Neural cell (in vitro differentiated cells): Measurements from ENCODE around the gene CFAP47.

Source experiments
- CTCF ChIP-seq: fragments of 450-650 bp; IDR thresholded peaks from 2 replicates; pipeline ENCODE4 v1.5.1; 2014; ENCODE audit warnings: antibody characterized with exemption, mild to moderate bottlenecking, moderate library complexity; ENCODE audit not compliant: poor library complexity, severe bottlenecking
- EP300 ChIP-seq: fragments of 450-650 bp; conservative IDR thresholded peaks from 2 replicates; pipeline ENCODE4 v1.6.1; 2014; ENCODE audit warnings: antibody characterized with exemption, mild to moderate bottlenecking, moderate library complexity; ENCODE audit not compliant: poor library complexity, severe bottlenecking
- EZH2 ChIP-seq: fragments of 200-600, 300-800 bp; shearing (Covaris generic), sonication (generic); IDR thresholded peaks from 2 replicates; pipeline ENCODE4 v1.6.1; 2014; ENCODE audit warnings: antibody characterized with exemption, low read length, borderline replicate concordance, mild to moderate bottlenecking; ENCODE audit not compliant: insufficient read depth, poor library complexity, severe bottlenecking
- POLR2AphosphoS5 ChIP-seq: IDR thresholded peaks from 2 replicates; pipeline ENCODE4 v1.6.1; 2012
- RAD21 ChIP-seq: fragments of 450-650 bp; conservative IDR thresholded peaks from 2 replicates; pipeline ENCODE4 v1.6.1; 2014; ENCODE audit warnings: antibody characterized with exemption, mild to moderate bottlenecking, moderate library complexity
- REST ChIP-seq: IDR thresholded peaks from 2 replicates; pipeline ENCODE4 v1.6.1; 2012; ENCODE audit warnings: borderline replicate concordance
- SMC3 ChIP-seq: fragments of 450-650 bp; conservative IDR thresholded peaks from 2 replicates; pipeline ENCODE4 v1.6.1; 2014; ENCODE audit warnings: antibody characterized with exemption, mild to moderate bottlenecking, moderate library complexity; ENCODE audit not compliant: poor library complexity
- TAF1 ChIP-seq: IDR thresholded peaks from 2 replicates; pipeline ENCODE4 v1.6.1; 2012; ENCODE audit warnings: low read depth

- TF ChIP-seq CTCF (no peak), POLR2AphosphoS5 (no peak), REST (no peak), EP300 (no peak), EZH2 (no peak), SMC3 (no peak), RAD21 (no peak), TAF1 (no peak)
These were observed 394.8 kb downstream of the CFAP47 start for GRCh38 chrX:36314303-36314702.
